ENCODE results near the gene LHPP. TPM values are rescaled to one million over a fixed set of nuclear protein-coding genes. Genes with fewer than 3 reads are reported as not detected.

LHPP gene
- total and polyA plus RNA-seq, 2 experiments from 2014 or later, result 19.0 to 22.9 TPM

DNA sequence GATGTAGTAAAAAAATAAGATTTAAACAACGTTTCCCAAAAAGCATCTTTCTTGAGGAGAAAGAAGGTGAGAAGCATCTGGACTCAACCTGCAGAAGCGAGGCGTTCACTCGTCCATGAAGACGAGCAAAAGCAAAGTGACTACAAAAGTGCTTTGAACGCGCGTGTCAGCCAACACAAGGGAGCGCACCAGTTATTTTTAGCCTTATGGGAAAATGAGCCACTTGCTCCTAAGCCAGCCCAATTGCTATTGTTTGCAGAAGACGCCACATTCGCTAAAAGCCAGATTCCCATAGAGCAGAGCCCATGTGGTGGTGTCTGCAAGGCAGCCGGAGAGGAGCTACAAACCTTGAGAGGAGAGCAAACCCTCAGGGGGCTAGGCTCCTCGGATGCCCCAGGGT is 160.0 kb downstream of the LHPP start:
- Histone ChIP-seq H3K36me3 (ENCODE audit: low read depth) (no peaks in the 10 kb centered on the region), H4K20me1 (ENCODE audit: insufficient read depth) (no peaks in the 10 kb centered on the region), H3K9me3 (ENCODE audit: low read depth) (no peaks in the 10 kb centered on the region), H3K27ac (no peak overlapping the region), H3K4me2 (ENCODE audit: unreplicated experiment) (no peak overlapping the region), H3K9ac (no peak overlapping the region), H3F3A (ENCODE audit: insufficient read depth) (no peaks in the 10 kb centered on the region), H3K27me3 (replicated peaks; ENCODE audit: insufficient read depth) (no peaks in the 10 kb centered on the region), H3K9me2 (ENCODE audit: insufficient read depth) (no peaks in the 10 kb centered on the region), H2AFZ (no peak overlapping the region), H3K4me1 (ENCODE audit: insufficient read depth) (no peaks in the 10 kb centered on the region), H3K4me3 (no peak overlapping the region), H3K79me2 (ENCODE audit: insufficient read depth) (no peaks in the 10 kb centered on the region)
- WGBS, 2 experiments (ENCODE audit: low coverage in 1 of 2, low lambda C conversion rate in 2 of 2, missing lambda C conversion rate in 2 of 2), result 60 to 62% methylated on average over 13 of the region's 13 CpGs
- TF ChIP-seq EZH2phosphoT487 (IDR thresholded peaks at IDR 0.05; ENCODE audit: insufficient read depth, low read depth) (no peak), EZH2 (IDR thresholded peaks at IDR 0.05; ENCODE audit: insufficient read depth, poor library complexity, severe bottlenecking) (no peak)
- in situ Hi-C loops (cut with MboI), result no loop called here
- no peak for DNase-seq

DNA sequence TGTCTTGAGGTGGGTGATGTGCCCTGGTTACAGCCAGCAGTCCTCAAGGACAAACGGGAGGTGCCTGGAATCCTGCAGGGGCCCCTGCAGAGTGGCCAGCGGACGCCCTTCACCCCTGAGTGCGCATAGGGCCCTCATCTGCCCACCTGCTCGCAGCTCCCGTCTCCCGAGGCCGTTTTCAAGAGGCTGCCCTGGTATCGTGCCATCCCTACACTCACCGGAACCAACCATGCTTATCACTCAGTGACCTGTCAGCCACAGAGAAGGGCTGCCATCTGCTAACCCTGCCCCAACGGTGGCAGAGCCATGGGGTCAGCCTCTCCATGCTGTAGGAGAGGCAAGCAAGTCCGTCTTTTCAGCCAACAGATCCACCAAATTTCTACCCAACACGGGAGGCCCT is 160.5 kb downstream of the LHPP start:
- H3K79me2 ChIP-seq (ENCODE audit: insufficient read depth), result no peaks in the 10 kb centered on the region
- H3K4me2 ChIP-seq (ENCODE audit: unreplicated experiment), result no peak overlapping the region
- no peaks in the 10 kb centered on the region for H3K4me1 ChIP-seq (ENCODE audit: insufficient read depth)
- 86 to 90% methylated on average over 8 to 13 of the region's 13 CpGs for WGBS, 2 experiments (ENCODE audit: low coverage in 1 of 2, low lambda C conversion rate in 2 of 2, missing lambda C conversion rate in 2 of 2)
- no peak for DNase-seq
- H4K20me1 ChIP-seq (ENCODE audit: insufficient read depth), result no peaks in the 10 kb centered on the region
- in situ Hi-C loops (cut with MboI), result no loop called here
- H3F3A ChIP-seq (ENCODE audit: insufficient read depth), result no peaks in the 10 kb centered on the region
- no peak overlapping the region for H3K4me3 ChIP-seq
- no peak overlapping the region for H3K27ac ChIP-seq
- no peak for TF ChIP-seq EZH2phosphoT487 (IDR thresholded peaks at IDR 0.05; ENCODE audit: insufficient read depth, low read depth)
- no peak for TF ChIP-seq EZH2 (IDR thresholded peaks at IDR 0.05; ENCODE audit: insufficient read depth, poor library complexity, severe bottlenecking)
- no peak overlapping the region for H2AFZ ChIP-seq
- H3K9ac ChIP-seq, result no peak overlapping the region
- H3K9me2 ChIP-seq (ENCODE audit: insufficient read depth), result no peaks in the 10 kb centered on the region
- no peaks in the 10 kb centered on the region for H3K27me3 ChIP-seq (replicated peaks; ENCODE audit: insufficient read depth)
- H3K36me3 ChIP-seq (ENCODE audit: low read depth), result no peaks in the 10 kb centered on the region
- H3K9me3 ChIP-seq (ENCODE audit: low read depth), result no peaks in the 10 kb centered on the region

DNA sequence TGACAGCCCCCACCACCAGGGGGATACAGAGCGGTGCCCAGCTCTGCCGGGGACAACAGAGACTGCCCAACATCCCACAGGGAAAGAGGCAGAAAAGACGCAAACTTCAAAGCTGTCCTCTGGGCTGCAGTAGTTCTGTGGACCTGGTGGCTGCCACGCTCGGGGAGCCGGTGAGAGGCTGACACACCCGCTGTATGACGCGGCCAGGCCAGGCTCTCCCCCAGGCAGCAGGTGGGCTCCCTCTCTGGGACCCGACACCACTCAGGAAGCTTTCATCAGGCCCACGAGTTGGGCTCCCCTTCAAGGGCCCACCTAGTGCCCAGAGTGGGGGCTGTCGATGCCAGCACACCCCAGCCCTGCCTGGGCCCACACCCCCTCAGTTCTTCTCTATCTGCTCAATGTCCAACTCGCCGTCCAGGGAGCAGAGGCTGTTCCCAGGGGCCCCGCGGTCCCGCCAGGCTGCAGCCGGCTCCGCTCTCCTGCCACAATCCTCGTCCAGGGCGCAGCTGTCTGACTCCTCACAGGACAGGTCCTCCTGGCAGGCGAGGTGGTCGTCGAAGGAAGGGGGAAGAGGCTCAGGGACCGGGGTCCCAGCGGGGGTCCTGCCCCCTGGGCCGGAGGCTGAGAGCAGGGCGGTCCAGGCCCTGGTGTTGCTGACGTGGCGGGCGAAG is 161.4 kb downstream of the LHPP start:
- Histone ChIP-seq H3K27ac (no peak overlapping the region), H3K4me2 (ENCODE audit: unreplicated experiment) (no peak overlapping the region), H3K4me1 (ENCODE audit: insufficient read depth) (no peaks in the 10 kb centered on the region), H3F3A (ENCODE audit: insufficient read depth) (no peaks in the 10 kb centered on the region), H3K9me3 (ENCODE audit: low read depth) (no peaks in the 10 kb centered on the region), H3K9ac (no peak overlapping the region), H3K79me2 (ENCODE audit: insufficient read depth) (no peaks in the 10 kb centered on the region), H3K4me3 (no peak overlapping the region), H3K9me2 (ENCODE audit: insufficient read depth) (no peaks in the 10 kb centered on the region), H3K27me3 (replicated peaks; ENCODE audit: insufficient read depth) (no peaks in the 10 kb centered on the region), H2AFZ (no peak overlapping the region), H3K36me3 (ENCODE audit: low read depth) (no peaks in the 10 kb centered on the region), H4K20me1 (ENCODE audit: insufficient read depth) (no peaks in the 10 kb centered on the region)
- TF ChIP-seq EZH2phosphoT487 (IDR thresholded peaks at IDR 0.05; ENCODE audit: insufficient read depth, low read depth) (no peak), EZH2 (IDR thresholded peaks at IDR 0.05; ENCODE audit: insufficient read depth, poor library complexity, severe bottlenecking) (no peak)
- in situ Hi-C loops (cut with MboI), result no loop called here
- no peak for DNase-seq
- 85 to 93% methylated on average over 25 to 29 of the region's 31 CpGs for WGBS, 2 experiments (ENCODE audit: low coverage in 1 of 2, low lambda C conversion rate in 2 of 2, missing lambda C conversion rate in 2 of 2)

DNA sequence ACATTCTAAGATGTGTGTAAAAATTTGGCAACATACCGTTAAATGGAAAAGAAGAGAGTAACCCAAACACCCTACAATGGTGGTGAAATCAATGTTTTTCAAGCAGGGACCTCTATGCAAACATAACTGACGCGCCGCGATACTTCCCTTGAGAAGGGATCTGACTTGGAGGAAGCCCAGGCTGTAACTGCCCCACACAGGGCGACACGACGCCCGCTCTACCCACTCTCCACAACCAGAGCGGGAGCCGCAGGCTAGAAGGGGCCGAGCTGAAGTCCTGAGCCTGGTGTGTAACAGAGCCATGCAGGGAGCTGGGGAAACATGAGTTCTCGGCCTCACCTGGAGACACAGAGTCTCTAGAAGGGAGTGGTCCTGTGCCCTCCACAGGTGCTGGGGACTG is 162.4 kb downstream of the LHPP start:
- TF ChIP-seq EZH2 (IDR thresholded peaks at IDR 0.05; ENCODE audit: insufficient read depth, poor library complexity, severe bottlenecking) (no peak), EZH2phosphoT487 (IDR thresholded peaks at IDR 0.05; ENCODE audit: insufficient read depth, low read depth) (no peak)
- 93 to 94% methylated on average over 13 of the region's 13 CpGs for WGBS, 2 experiments (ENCODE audit: low coverage in 1 of 2, low lambda C conversion rate in 2 of 2, missing lambda C conversion rate in 2 of 2)

More for the DNA sequence above, 162.4 kb downstream of the LHPP start:
- Histone ChIP-seq H3K4me1 (ENCODE audit: insufficient read depth) (no peaks in the 10 kb centered on the region), H3K27me3 (replicated peaks; ENCODE audit: insufficient read depth) (no peaks in the 10 kb centered on the region), H3K27ac (no peak overlapping the region), H3K79me2 (ENCODE audit: insufficient read depth) (no peaks in the 10 kb centered on the region), H3K4me3 (no peak overlapping the region), H3F3A (ENCODE audit: insufficient read depth) (no peaks in the 10 kb centered on the region), H2AFZ (no peak overlapping the region), H3K36me3 (ENCODE audit: low read depth) (no peaks in the 10 kb centered on the region), H3K9me2 (ENCODE audit: insufficient read depth) (no peaks in the 10 kb centered on the region), H3K9me3 (ENCODE audit: low read depth) (no peaks in the 10 kb centered on the region), H4K20me1 (ENCODE audit: insufficient read depth) (no peaks in the 10 kb centered on the region), H3K9ac (no peak overlapping the region), H3K4me2 (ENCODE audit: unreplicated experiment) (no peak overlapping the region)
- no peak for DNase-seq
- in situ Hi-C loops (cut with MboI), result no loop called here

Measured in GM23248 (cell line).